ENCODE results near the gene KRTAP26-1.

Gene KRTAP26-1

GRCh38 chr21:30271156-30271555 is 49.0 kb downstream of the KRTAP26-1 start:
- no peak for DNase-seq (ENCODE audit: low spot score)

GRCh38 chr21:30269803-30270530 is 50.1 kb downstream of the KRTAP26-1 start:
- DNase-seq (ENCODE audit: low spot score): no peak
